Umbilical cord (tissue), 2 donors: ENCODE measurements around the gene MYO1A. TPM values are rescaled to one million over a fixed set of nuclear protein-coding genes. Genes with fewer than 3 reads are reported as not detected.
A peak's percentile ranks its signal among the peaks of the same experiment; 100 is the strongest.
"Not testable (repeated sequence)": the region's sequence is repeated elsewhere in the genome, so short reads cannot be mapped to it uniquely, and the experiment has no call there.

ENCODE experiments used
- DNase-seq: peaks from one replicate; pipeline ENCODE4 v3.0.0-alpha.2; 2015; ENCODE audit warnings: low spot score
- total RNA-seq: library from RNA; depleted of rRNA; stranded (reverse); fragments of >200 nt; gene quantifications from one replicate; pipeline ENCODE4 v1.2.3, GENCODE V29; 2014; ENCODE audit warnings: low replicate concordance; ENCODE audit not compliant: insufficient read depth

MYO1A gene
- total RNA-seq, 1 donor from 2014 or later: 5.8 TPM

- DNase-seq: no peak
These were observed 31.0 kb downstream of the MYO1A start for GRCh38 chr12:57018906-57019305.

DNA sequence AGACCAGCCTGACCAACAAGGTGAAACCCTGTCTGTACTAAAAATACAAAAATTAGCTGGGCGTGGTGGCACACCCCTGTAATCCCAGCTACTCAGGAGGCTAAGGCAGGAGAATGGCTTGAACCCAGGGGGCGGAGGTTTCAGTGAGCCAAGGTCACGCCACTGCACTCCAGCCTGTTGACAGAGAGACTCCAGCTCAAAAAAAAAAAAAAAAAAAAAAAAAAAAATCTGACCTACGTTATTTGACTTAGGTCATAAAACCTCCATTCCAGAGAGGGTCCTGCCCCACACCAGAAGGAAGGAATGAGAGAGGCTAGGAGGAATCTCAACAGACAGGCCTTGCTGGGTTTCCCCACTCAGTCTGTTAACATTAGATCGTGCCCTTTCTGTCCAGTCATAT, 31.6 kb downstream of the MYO1A start:
- not testable (repeated sequence) for DNase-seq

DNA sequence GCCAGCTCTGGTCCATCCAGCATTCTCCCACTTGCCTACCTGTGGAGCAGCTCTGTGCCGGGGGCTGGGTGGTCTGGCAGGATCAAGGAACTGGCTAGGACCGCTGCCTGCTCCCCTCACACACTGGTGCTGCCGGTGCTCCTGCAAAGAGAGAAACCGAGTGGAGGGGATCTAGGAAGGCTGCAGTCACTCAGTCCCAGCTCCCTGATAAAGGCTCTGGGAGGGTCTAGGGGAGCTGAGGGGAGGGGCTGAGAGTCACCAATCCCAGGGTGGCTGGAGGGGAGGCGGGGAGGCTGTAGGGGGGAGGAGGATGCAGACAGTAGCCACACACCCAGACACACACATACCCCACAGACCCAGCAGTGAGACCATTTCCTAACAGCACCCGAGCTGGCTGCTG, 33.6 kb downstream of the MYO1A start, which contains the start of gene TAC3:
TSS of gene TAC3 (minus strand) at position 182 of the 400 bp plus-strand sequence. CDS start 732 bp downstream, outside the sequence.
- peak; percentile 42 for DNase-seq

GRCh38 chr12:57012600-57013465, 37.1 kb downstream of the MYO1A start:
- DNase-seq: no peak

DNA sequence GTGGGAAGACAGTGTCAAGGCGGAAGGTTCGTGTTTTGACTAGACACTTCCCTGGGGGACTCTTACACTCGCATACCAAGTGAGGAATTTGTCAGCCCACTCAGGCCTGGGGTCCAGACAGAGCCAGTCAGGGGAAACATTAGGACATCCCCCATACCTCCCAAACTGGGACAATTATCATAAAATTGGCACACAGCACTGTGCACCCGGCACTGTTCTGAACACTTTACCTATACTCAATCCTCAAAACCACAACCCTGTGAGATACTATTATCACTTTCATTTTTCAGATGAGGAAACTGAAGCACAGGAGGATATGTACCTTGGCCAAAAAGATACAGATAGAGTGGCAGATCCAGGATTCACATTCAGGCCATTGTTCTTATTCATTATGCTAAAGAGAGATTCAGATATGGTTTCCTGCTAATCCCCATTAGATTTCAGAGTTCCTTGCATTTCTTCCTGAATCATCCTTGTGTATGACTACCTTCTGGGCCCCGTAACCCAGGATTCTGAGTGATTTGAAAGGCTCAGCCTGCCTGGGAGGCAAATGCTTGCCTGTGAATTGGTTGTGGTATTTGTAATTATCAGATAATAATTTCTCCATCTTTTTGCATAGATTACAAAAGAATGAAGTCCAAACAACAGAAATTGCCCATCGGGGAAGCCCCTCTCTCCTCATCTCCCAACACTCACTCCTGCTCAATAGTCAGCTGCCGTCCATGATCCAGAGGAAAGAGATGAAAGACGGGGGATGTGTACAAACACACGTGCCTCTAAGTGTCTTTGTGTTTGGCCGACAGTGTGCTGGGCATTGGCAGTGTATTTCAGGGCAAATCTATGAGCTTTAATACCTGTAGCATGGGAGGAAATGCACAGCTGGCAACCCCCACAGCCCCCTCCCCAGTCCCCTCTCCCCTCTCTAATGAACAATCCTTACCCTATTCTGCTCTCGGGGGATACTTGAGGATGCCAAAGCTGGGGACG, 38.2 kb downstream of the MYO1A start:
- DNase-seq: no peak

GRCh38 chr12:57010627-57011247, 39.2 kb downstream of the MYO1A start:
- DNase-seq: peak; percentile 42

GRCh38 chr12:57009949-57010626, 39.8 kb downstream of the MYO1A start:
- DNase-seq: no peak

DNA sequence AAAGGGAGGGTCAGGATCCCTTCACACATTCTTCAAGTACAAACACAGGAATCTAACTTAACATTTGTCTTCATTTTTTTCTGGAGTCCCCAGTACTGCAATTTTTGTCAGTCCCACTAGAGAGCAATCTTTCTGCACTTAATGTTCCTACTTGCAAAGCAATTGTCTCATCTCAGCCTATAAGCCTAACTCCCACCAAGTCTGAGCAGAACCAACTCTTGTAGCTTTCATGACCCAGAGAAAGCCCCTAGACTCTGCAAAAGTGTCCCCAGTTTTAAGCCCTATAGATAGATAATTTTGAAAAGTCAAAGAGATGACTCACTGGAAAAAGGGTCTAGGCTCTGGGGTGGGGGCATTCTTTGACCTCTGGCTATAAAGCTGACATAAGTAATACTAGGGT, 41.8 kb downstream of the MYO1A start:
- DNase-seq: peak; percentile 84

DNA sequence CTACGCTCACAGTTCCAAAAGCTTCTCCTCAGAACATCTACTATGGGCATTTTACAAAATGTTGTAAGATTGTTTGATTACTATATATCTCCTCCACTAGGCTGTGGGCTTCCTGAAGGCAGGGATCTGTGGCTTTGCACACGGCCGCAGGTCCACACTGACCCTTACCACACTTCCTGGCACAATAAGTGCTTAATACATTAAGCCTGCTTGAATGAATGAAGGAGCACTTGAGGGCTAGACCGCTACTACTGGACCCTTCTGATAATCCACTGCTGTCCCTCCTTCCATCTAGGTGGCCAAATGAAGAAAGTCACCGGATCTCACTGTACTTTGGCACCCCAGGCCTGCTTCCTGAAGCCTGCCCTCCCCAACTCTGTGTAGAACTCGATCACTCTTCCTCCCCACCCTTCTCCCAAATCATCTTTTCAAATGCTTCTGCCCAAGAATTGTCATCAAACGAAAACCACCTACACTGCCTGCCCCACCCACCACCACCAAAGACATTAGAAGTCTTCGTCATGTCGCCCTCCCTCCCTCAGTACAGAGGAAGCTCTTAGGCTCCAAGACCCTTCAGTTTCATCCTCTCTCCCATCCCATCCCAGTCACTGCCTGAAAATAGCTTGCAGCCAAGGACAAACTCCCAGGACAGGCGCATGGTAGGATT, 43.0 kb downstream of the MYO1A start:
- DNase-seq: no peak

GRCh38 chr12:57005980-57006808, 43.7 kb downstream of the MYO1A start, which contains the start of gene ZBTB39:
Gene ZBTB39, minus strand, starts transcription at chr12:57006546. Its CDS starts 1,629 bp downstream, at chr12:57004917.
- DNase-seq: peak; percentile 47

DNA sequence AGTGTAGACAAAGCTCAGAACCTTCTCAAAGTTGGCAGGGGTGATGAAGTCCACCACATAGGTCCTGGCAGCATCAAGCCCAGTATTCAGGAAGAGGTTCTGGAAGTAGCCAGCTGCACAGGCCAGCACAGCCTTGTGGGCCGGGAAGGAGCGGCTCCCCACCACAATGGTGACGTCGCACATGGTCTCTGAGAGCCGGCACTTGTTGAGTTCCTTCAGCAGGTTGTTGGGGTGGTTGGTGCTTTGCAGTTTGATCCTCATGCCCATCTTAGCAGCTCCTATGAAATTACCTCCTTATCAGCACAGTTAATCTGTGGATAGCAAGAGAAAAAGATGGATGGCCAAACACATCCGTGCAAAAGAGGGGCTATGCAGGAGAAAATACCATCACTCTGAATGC, 45.3 kb downstream of the MYO1A start:
- DNase-seq: no peak

GRCh38 chr12:57003395-57003794, 46.5 kb downstream of the MYO1A start:
- no peak for DNase-seq

- peak; percentile 46 for DNase-seq
These were observed 48.5 kb downstream of the MYO1A start for GRCh38 chr12:57001448-57001906.

DNA sequence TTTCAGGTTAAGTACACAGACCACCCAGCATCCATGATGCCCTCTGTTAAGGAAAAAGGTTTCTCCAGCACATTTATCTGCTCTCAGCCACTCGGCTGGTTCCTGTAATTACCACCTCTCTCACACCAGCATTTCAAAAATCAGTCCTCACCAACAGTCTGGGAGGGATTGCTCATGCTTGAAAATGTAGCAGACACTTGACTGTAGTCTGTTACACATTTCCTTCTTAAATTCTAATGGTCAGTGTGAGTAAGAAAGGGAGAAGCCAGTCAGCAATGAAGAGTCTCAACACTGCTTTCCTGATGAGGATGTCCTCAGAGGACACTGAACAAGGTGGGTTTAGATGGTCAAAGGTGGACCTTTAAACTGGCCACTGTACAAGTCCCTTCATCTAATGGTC, 49.5 kb downstream of the MYO1A start:
- DNase-seq: no peak

DNA sequence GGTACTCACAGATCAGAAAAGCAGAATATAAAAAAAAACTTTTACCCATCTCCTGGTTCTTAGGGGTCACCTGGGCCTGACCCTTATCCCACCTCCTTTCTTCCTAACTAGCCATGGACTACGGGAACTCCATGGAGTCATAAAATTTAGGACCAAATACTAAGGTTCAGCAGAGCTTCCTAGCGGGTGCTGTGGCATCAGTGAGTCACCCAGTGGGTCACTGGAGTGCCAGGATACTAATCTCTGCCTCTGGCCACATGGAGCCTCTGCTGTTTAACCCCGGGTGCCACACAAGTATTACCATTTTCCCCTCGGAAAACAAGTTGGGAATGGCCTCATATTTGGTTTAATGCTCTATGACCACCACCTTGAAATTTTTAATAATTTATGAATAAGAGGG, 50.5 kb downstream of the MYO1A start:
- DNase-seq: no peak

DNA sequence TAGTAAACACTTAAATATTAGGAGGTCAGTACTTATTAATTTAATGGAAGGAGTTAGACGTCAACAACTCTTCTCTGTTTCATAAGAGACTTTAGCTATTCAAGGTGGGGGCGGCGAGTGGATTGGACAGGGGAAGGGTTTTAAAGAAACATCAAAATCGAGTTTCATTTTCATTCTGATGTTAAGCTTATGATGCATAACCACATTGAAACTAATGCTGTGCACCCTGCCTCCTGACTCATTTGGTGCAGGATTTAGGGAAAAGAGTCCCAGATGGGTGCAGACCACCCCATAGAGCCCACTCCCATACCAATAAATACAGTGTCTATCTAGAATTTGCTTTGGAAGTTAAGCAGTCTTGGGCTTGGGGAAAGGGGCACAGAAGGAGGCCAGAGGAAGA, 50.9 kb downstream of the MYO1A start:
- DNase-seq: no peak

DNA sequence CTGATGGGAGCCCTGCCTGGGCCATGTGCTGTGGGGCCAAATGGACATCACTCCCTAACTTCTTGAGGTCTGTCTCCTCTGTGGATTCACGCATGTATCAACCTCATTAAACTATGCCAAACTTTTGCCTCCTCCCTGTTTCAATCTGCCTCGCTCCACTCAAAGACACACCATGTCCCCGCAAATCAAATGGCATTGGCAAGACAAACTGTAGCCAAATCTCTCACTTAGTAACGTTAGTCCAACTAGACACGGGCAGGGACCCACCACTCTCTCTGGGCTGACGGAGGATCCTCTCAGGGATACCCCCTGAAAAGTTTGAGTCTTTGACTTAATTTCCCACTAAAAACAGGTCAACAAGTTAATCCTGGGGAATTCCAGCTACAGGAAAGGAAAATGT, 51.6 kb downstream of the MYO1A start:
- DNase-seq: no peak

DNA sequence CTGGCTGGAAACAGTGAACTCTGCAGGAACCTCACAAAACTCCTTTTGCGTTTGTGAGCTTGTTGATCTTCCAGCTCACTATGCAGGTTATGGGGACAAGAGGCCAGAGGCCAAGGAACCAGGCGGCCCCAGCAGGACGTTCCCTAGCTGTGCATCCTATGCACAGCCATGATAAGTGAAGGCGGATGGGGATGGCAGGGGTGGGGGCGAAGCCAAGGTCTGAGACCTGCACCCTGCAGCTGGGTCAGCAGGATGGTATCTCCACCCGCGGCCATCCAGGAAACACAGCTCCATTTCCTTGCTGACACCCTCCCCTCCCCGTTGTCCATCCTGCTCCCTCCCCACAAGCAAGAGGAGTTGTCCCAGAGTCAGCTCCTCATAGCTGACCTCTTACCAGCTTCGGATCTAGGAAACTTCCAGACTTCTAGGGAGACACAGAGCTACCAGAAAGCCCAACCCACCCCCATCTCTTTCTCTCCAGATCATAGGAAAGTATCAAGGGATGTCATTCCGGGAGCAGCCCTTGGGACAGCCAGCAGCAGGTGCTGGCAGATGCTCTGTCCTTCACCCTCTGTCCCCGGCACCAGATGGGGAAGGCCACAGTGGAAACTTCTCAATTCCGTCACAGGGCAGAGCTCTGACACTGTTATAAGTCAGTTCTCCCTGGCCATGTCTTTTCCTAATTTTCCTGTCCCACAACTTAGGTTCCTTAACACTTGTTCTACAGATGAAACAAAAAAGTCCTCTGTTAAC, 53.0 kb downstream of the MYO1A start:
- DNase-seq: no peak
